ENCODE results near the gene NRP1.

GRCh38 chr10:33287112-33287511 is 47.4 kb downstream of the NRP1 start:
- TF ChIP-seq NRF1 (IDR thresholded peaks at IDR 0.05; ENCODE audit: low read depth, low read length) (no peak), REST (IDR thresholded peaks at IDR 0.05; ENCODE audit: low read depth, low read length) (no peak), CTCF (IDR thresholded peaks at IDR 0.05) (no peak), EZH2phosphoT487 (IDR thresholded peaks at IDR 0.05; ENCODE audit: borderline replicate concordance, low read depth) (no peak), POLR2AphosphoS5 (IDR thresholded peaks at IDR 0.05; ENCODE audit: low read depth, low read length) (no peak), EP300 (IDR thresholded peaks at IDR 0.05; ENCODE audit: borderline replicate concordance in 1 of 2, low read depth in 1 of 2, low read length in 1 of 2) (no peak), FOXM1 (IDR thresholded peaks at IDR 0.05; ENCODE audit: low read depth) (no peak), GATA2 (CRISPR knock-in tag; IDR thresholded peaks at IDR 0.05) (no peak), YY1 (IDR thresholded peaks at IDR 0.05; ENCODE audit: low read depth) (no peak), ELF1 (IDR thresholded peaks at IDR 0.05) (no peak)

Measured in SK-N-SH (cell line).